Large intestine (tissue), 3 donors: Measurements from ENCODE around the gene TRMT44. TPM values are rescaled to one million over a fixed set of nuclear protein-coding genes. Genes with fewer than 3 reads are reported as not detected.
"Not testable (repeated sequence)": the region's sequence is repeated elsewhere in the genome, so short reads cannot be mapped to it uniquely, and the experiment has no call there.

Source experiments
- DNase-seq, 2 donors: peaks; one replicate each; pipeline versions ENCODE4 v3.0.0 to v3.0.0-alpha.2; 2013
- H3K27ac ChIP-seq: one replicate; pipeline ENCODE4 v1.5.1; 2013; ENCODE audit warnings: low read length
- H3K27me3 ChIP-seq: 2 replicates; pipeline ENCODE4 v1.6.1; 2013; ENCODE audit warnings: low read length; ENCODE audit not compliant: control insufficient read depth, insufficient read depth
- H3K36me3 ChIP-seq: 2 replicates; pipeline ENCODE4 v1.6.1; 2013; ENCODE audit warnings: low read length; ENCODE audit not compliant: control insufficient read depth, insufficient read depth
- H3K4me1 ChIP-seq: one replicate; pipeline ENCODE4 v1.6.1; 2013; ENCODE audit warnings: low read length; ENCODE audit not compliant: control insufficient read depth, insufficient read depth
- H3K4me3 ChIP-seq: one replicate; pipeline ENCODE4 v1.5.1; 2013; ENCODE audit warnings: low read length
- H3K9me3 ChIP-seq: one replicate; pipeline ENCODE4 v1.6.1; 2013; ENCODE audit warnings: mild to moderate bottlenecking, low read depth, low read length, moderate library complexity; ENCODE audit not compliant: control insufficient read depth
- whole genome bisulfite sequencing: methylation state at CpG from one replicate; pipeline ENCODE4 v1.1.5; 2013; ENCODE audit warnings: low lambda C conversion rate; ENCODE audit not compliant: insufficient coverage; 5-methylcytosine and 5-hydroxymethylcytosine counted together
- polyA plus RNA-seq: library from polyadenylated mRNA; unstranded; fragments of 120-200 nt; gene quantifications from one replicate; pipeline ENCODE4 v1.2.1, GENCODE V29; 2013

Gene TRMT44
- polyA plus RNA-seq, 1 donor = 13.1 TPM

DNA sequence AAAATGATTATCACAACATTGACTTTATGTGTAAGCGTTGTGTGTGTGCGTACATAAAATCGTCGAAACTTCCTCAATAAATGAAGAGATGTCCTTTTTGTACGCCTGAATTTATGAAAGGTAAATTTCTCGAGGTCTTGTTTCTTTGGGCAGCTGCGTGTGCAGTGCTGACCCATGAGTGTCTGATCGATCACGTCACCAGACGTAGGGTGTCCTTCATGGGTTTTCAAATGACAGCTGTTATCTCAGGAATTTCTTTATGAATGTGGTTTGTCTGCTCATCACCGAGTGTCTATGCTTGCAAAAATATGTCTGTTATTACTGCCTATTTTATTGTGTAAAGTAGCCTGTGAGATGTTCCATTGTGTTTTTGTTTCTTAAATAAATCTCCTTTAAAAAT is 71.9 kb downstream of the TRMT44 start:
- Histone ChIP-seq H3K9me3 (no peaks in the 10 kb centered on the region), H3K36me3 (no peaks in the 10 kb centered on the region), H3K4me3 (no peak overlapping the region), H3K4me1 (no peaks in the 10 kb centered on the region), H3K27me3 (no peaks in the 10 kb centered on the region), H3K27ac (no peak overlapping the region)
- WGBS = 95% methylated on average over 4 of the region's 11 CpGs
- DNase-seq = no peak

DNA sequence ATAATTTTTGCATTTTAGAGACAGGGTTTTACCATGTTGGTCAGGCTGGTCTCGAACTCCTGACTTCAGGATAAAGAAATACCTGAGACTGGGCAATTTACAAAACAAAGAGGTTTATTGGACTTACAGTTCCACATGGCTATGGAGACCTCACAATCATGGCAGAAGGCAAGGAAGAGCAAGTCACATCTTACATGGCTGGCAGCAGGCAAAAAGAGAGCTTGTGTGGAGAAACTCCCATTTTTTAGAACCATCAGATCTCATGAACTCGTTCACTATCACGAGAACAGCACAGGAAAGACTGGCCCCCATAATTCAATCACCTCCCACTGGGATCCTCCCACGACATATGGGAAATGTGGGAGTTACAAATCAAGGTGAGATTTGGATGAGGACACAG is 72.5 kb downstream of the TRMT44 start:
- H3K9me3 ChIP-seq, H3K27me3 ChIP-seq, H3K4me3 ChIP-seq, H3K27ac ChIP-seq, H3K36me3 ChIP-seq, DNase-seq, H3K4me1 ChIP-seq: not testable (repeated sequence)
- WGBS = 100% methylated on average over 1 of the region's 4 CpGs

DNA sequence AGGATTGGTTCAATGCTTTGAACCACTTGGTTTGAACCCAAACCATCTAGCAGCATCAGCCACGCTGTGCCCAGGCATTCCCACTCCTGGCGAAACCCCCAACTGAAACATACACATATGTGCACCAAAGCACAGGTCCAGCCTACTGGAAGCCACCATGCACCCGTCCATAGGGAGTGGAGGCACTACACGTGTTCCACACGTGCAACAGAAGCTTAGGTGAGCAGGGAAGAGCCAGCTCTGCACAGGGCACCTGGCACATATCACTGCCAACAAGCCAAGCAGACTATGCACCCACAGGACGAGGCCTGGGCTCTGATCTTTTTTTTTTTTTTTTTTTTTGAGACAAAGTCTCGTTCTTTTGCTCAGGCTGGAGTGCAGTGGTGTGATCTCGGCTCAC is 73.4 kb downstream of the TRMT44 start:
- no peaks in the 10 kb centered on the region for H3K4me1 ChIP-seq
- no peak for DNase-seq
- H3K4me3 ChIP-seq = no peak overlapping the region
- no peak overlapping the region for H3K27ac ChIP-seq
- no peaks in the 10 kb centered on the region for H3K27me3 ChIP-seq
- H3K36me3 ChIP-seq = no peaks in the 10 kb centered on the region
- no peaks in the 10 kb centered on the region for H3K9me3 ChIP-seq
- WGBS = no CpG with 5 or more reads among the region's 8 CpGs

DNA sequence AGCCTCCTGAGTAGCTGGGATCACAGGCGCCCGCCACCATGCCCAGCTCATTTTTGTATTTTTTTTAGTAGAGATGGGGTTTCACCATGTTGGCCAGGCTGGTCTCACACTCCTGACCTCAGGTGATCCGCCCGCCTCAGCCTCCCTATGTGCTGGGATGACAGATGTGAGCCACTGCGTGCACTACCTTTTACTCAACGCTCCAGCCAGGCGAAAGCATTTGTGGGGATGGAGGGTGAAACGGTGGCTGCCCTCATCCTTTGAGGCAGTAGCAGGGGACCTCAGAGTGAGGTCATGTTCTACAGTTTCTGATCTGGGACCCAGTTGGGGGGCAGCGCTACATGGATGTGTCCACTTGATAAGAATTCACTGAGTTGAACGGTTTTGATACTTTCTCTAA is 73.8 kb downstream of the TRMT44 start:
- H3K27ac ChIP-seq = no peak overlapping the region
- DNase-seq = no peak
- H3K9me3 ChIP-seq = no peaks in the 10 kb centered on the region
- no peaks in the 10 kb centered on the region for H3K36me3 ChIP-seq
- H3K27me3 ChIP-seq = no peaks in the 10 kb centered on the region
- H3K4me3 ChIP-seq = no peak overlapping the region
- 100% methylated on average over 1 of the region's 10 CpGs for WGBS
- H3K4me1 ChIP-seq = no peaks in the 10 kb centered on the region

DNA sequence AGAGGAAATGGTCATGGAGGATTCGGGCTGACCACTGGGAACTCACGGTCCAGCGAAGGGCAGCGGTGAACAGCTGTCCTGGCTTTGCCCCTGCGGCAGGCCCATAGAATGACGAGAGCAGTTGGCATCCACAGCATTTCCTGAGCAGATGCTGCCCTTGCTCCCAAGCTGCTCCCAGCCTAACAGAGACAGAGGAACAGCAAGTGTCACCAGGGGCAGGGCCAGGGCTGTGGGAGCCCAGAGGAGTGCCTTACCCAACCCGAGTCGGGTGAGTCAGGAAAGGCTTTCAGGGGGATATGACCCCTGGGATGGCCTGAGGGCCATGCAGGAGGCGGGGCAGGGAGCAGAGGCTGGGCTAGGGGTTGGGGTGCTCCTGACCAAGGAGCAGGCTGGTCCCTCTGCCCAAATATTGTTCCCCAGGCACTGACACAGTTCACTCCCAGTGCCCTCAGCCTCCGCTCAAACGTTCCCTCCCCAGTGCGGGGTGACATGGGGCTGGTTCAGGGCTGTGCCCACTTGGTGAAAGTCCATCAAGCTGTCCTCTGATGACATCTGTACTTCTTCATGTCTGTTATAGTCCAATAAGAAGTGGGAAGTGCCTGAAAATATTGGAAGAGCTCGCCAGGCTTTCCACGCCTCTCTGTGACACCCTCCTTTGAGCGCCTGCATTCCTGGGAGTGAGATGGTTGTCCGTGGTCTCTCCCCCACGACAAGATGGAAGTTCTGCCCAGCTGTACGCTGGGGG is 74.9 kb downstream of the TRMT44 start:
- Histone ChIP-seq H3K27me3 (no peaks in the 10 kb centered on the region), H3K36me3 (no peaks in the 10 kb centered on the region), H3K9me3 (no peaks in the 10 kb centered on the region), H3K27ac (no peak overlapping the region), H3K4me3 (no peak overlapping the region), H3K4me1 (no peaks in the 10 kb centered on the region)
- DNase-seq = no peak
- no CpG with 5 or more reads among the region's 18 CpGs for WGBS

DNA sequence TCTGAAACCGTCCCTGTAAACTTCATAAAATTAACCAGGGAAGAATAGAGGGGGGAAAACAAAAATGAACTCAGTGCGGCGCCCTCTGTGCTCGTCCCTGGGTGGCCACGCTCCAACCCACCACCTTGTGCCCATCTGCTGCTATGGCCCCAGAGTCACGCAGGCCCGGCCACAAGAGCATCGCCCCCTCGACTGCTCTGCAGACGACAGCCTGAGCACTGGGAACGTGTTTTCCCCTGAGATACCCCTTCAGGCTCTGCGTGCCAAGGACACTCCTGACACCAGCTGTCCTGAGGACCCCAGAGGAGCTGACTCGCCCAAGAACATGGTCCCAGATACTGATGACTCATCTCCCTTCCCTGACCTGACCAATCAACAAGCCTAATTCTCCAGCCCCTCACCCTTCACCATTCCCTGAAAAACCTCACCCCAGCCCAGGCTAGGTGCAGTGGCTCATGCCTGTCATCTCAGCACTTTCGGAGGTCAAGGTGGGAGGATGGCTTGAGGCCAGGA is 75.5 kb downstream of the TRMT44 start:
- DNase-seq = no peak
- H3K9me3 ChIP-seq = no peaks in the 10 kb centered on the region
- H3K36me3 ChIP-seq = no peaks in the 10 kb centered on the region
- WGBS = no CpG with 5 or more reads among the region's 14 CpGs
- no peak overlapping the region for H3K27ac ChIP-seq
- H3K4me3 ChIP-seq = no peak overlapping the region
- no peaks in the 10 kb centered on the region for H3K4me1 ChIP-seq
- H3K27me3 ChIP-seq = no peaks in the 10 kb centered on the region

DNA sequence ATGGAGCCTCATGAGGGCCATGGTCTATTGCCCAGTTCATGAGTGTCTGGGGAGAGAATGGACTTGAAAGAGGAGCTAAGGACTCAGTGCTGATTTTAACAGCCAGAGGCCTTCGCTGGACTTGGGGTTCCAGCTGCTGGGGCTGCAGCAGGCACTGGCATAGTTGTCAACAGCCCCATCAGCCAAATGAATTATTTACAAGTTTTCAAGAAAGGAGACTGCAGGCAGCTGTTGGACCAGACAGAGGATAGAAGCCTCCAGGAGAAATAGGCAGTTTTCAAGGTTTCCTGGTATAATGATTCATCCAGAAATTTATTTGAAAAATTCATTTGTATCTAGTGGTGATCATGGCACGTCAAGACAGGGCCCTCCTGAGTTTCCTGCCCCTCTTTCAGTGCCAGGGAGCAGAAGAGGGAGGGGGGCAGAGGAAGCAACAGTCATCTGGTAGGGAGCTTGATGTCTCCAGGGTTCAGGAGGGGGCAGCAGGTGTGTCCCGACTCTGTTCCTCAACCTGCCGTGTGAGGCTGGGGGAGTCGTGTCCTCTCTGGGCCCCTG is 76.5 kb downstream of the TRMT44 start:
- WGBS = 100% methylated on average over 1 of the region's 5 CpGs
- DNase-seq = no peak
- no peaks in the 10 kb centered on the region for H3K9me3 ChIP-seq
- no peaks in the 10 kb centered on the region for H3K36me3 ChIP-seq
- H3K4me3 ChIP-seq = no peak overlapping the region
- no peak overlapping the region for H3K27ac ChIP-seq
- H3K27me3 ChIP-seq = no peaks in the 10 kb centered on the region
- H3K4me1 ChIP-seq = no peaks in the 10 kb centered on the region

DNA sequence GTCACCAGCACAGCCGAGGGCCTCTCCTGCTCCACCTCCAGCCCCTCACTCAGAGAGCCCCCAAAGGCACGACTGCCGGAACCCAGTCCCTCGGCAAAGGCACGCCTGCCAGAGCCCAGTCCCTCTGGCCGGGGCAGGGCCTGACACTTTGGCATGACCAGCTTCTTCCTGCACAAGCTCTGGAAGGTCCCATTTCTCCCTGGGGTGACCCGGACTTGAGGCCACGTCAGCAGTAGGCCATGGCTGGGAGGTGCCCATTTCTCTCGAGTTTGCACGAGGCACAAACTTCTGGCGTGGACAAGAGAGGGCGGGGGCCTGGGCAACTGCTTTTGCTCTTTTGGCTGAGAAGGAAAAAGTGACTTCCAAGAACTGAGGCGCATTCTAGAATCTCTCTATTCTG is 77.4 kb downstream of the TRMT44 start:
- no peaks in the 10 kb centered on the region for H3K27me3 ChIP-seq
- no CpG with 5 or more reads among the region's 13 CpGs for WGBS
- H3K4me1 ChIP-seq = no peaks in the 10 kb centered on the region
- no peak overlapping the region for H3K27ac ChIP-seq
- no peak overlapping the region for H3K4me3 ChIP-seq
- no peaks in the 10 kb centered on the region for H3K36me3 ChIP-seq
- no peaks in the 10 kb centered on the region for H3K9me3 ChIP-seq
- no peak for DNase-seq

DNA sequence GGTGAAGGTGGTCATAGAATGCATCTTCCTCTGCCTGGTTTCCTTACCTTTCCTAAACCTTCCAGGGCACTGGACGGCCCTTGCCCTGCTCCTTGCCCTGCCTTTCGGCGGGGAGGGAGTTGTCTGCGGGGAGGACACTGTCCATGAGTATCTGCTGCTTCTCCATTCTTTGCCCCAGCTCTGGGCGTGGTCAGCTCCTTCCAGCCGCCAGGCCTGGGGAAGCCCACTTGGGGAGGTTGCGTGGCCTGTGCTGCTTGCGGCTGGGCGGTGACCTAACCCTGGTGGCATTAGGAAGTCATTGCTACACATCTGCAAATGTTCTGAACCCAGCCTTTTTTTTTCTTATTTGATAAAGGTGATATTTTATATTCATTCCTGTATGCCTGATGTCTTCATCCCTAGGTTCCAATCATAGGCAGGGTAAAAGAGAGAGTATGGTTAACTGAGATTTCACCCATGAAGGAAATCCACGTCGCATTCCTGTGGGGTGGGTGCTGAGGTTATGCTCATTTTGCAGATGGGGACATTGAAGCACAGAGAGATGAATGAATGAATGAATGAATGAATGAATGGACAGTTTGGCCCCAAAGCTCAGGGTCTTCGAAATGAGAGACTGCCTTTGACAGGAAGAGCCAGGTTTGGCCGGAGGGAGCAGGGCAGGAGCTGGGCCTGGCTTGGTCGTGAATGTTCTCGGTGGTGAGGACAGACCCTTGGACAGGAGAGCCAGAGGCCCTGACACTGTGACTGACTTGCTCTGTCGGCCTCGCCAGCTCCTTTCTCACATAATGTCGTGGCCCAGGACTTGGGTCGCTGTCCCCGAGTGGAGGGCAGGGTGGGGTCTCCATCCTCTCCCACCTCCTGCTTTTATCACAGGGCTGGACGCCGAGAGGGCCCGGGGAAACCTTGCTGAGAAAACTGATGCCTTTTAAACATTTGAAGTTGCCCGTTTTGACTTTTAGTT is 81.9 kb downstream of the TRMT44 start:
- H3K9me3 ChIP-seq = no peaks in the 10 kb centered on the region
- no peak overlapping the region for H3K27ac ChIP-seq
- no CpG with 5 or more reads among the region's 24 CpGs for WGBS
- no peaks in the 10 kb centered on the region for H3K4me1 ChIP-seq
- H3K36me3 ChIP-seq = no peaks in the 10 kb centered on the region
- no peak for DNase-seq
- H3K27me3 ChIP-seq = no peaks in the 10 kb centered on the region
- H3K4me3 ChIP-seq = no peak overlapping the region

DNA sequence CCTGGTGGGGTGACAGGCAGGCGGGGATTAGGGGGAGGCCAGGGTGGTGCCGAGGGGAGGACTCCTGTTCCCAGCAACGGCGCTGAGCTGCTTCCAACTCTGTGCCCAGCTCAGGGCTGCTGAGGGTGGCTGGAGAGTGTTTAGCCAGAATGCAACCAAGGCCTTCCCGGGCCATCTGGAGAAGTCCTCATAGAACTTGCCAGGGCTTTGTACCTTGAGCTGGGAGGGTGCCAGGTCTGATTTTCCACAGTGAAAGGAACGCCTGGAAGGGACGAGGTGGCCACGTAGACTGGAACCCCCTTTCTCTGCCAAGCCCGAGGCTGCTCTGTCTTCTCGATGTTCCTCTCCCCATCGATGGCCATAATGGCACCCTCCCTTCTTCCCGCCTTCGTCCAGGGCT is 82.6 kb downstream of the TRMT44 start:
- H3K27ac ChIP-seq = no peak overlapping the region
- H3K9me3 ChIP-seq = no peaks in the 10 kb centered on the region
- H3K36me3 ChIP-seq = no peaks in the 10 kb centered on the region
- no CpG with 5 or more reads among the region's 13 CpGs for WGBS
- H3K4me1 ChIP-seq = no peaks in the 10 kb centered on the region
- no peak overlapping the region for H3K4me3 ChIP-seq
- no peaks in the 10 kb centered on the region for H3K27me3 ChIP-seq
- no peak for DNase-seq
